Trophoblast cell (in vitro differentiated cells and primary cell): ENCODE results near the gene SNX15.

Experiments
- DNase-seq, 2 donors: peaks; one replicate each; pipeline ENCODE4 v3.0.0-alpha.2; 2016
- H2AFZ ChIP-seq: 2 replicates; pipeline ENCODE4 v1.6.1; 2013; ENCODE audit warnings: low read length, moderate library complexity, mild to moderate bottlenecking; ENCODE audit not compliant: insufficient read depth, poor library complexity
- H2AK5ac ChIP-seq: 2 replicates; pipeline ENCODE4 v1.6.1; 2013; ENCODE audit warnings: mild to moderate bottlenecking, low read length
- H2BK120ac ChIP-seq: 2 replicates; pipeline ENCODE4 v1.6.1; 2013; ENCODE audit warnings: low read length, mild to moderate bottlenecking, moderate library complexity; ENCODE audit not compliant: insufficient read depth, poor library complexity
- H2BK12ac ChIP-seq: 2 replicates; pipeline ENCODE4 v1.6.1; 2013; ENCODE audit warnings: mild to moderate bottlenecking, low read length, moderate library complexity
- H2BK5ac ChIP-seq: 2 replicates; pipeline ENCODE4 v1.6.1; 2013; ENCODE audit warnings: low read length, low read depth, moderate library complexity, mild to moderate bottlenecking; ENCODE audit not compliant: poor library complexity
- H3K14ac ChIP-seq: 2 replicates; pipeline ENCODE4 v1.6.1; 2013; ENCODE audit warnings: mild to moderate bottlenecking, low read length
- H3K18ac ChIP-seq: 2 replicates; pipeline ENCODE4 v1.6.1; 2013; ENCODE audit warnings: mild to moderate bottlenecking, low read length
- H3K23ac ChIP-seq: 2 replicates; pipeline ENCODE4 v1.6.1; 2013; ENCODE audit warnings: low read length
- H3K27ac ChIP-seq: 2 replicates; pipeline ENCODE4 v1.5.1; 2013; ENCODE audit warnings: low read depth, mild to moderate bottlenecking, inconsistent platforms, low read length, moderate library complexity
- H3K27me3 ChIP-seq: 2 replicates; pipeline ENCODE4 v1.6.1; 2013; ENCODE audit warnings: inconsistent platforms, mild to moderate bottlenecking, low read length, moderate library complexity; ENCODE audit not compliant: insufficient read depth
- H3K36me3 ChIP-seq, 2 experiments: 1 replicate in 1 of 2; 2 replicates in 1 of 2; pipeline ENCODE4 v1.6.1; 2013; ENCODE audit warnings: low read length in 2 of 2, mild to moderate bottlenecking in 2 of 2, moderate library complexity in 1 of 2; ENCODE audit not compliant: insufficient read depth in 2 of 2, control insufficient read depth in 1 of 2
- H3K4ac ChIP-seq: 2 replicates; pipeline ENCODE4 v1.6.1; 2013; ENCODE audit warnings: low read depth, mild to moderate bottlenecking, low read length, moderate library complexity
- H3K4me1 ChIP-seq, 2 experiments: 1 replicate in 1 of 2; 2 replicates in 1 of 2; pipeline ENCODE4 v1.6.1; 2013; ENCODE audit warnings: low read length in 2 of 2, mild to moderate bottlenecking in 2 of 2, moderate library complexity in 1 of 2; ENCODE audit not compliant: insufficient read depth in 2 of 2, control insufficient read depth in 1 of 2
- H3K4me2 ChIP-seq: 2 replicates; pipeline ENCODE4 v1.6.1; 2013; ENCODE audit warnings: inconsistent platforms, mild to moderate bottlenecking, low read length, moderate library complexity
- H3K4me3 ChIP-seq: 2 replicates; pipeline ENCODE4 v1.5.1; 2013; ENCODE audit warnings: mild to moderate bottlenecking, low read depth, low read length, inconsistent platforms
- H3K79me1 ChIP-seq: one replicate; pipeline ENCODE4 v1.6.1; 2013; ENCODE audit warnings: low read length
- H3K79me2 ChIP-seq: 2 replicates; pipeline ENCODE4 v1.6.1; 2013; ENCODE audit warnings: low read length, mild to moderate bottlenecking; ENCODE audit not compliant: control insufficient read depth, insufficient read depth, poor library complexity
- H3K9ac ChIP-seq: 2 replicates; pipeline ENCODE4 v1.6.1; 2013; ENCODE audit warnings: mild to moderate bottlenecking, low read length
- H3K9me3 ChIP-seq: 2 replicates; pipeline ENCODE4 v1.6.1; 2013; ENCODE audit warnings: low read depth, mild to moderate bottlenecking, control low read depth, inconsistent platforms, low read length; ENCODE audit not compliant: insufficient read depth
- H4K12ac ChIP-seq: 2 replicates; pipeline ENCODE4 v1.6.1; 2013; ENCODE audit warnings: low read depth, mild to moderate bottlenecking, low read length, moderate library complexity
- H4K8ac ChIP-seq: 2 replicates; pipeline ENCODE4 v1.6.1; 2013; ENCODE audit warnings: low read depth, mild to moderate bottlenecking, low read length, moderate library complexity
- H4K91ac ChIP-seq: one replicate; pipeline ENCODE4 v1.6.1; 2013; ENCODE audit warnings: low read depth, mild to moderate bottlenecking, low read length, moderate library complexity
- WGBS: extraction: QIAGEN DNeasy Blood & Tissue Kit; methylation state at CpG from one replicate; pipeline ENCODE4 v1.1.7; 2013; ENCODE audit warnings: missing lambda C conversion rate; ENCODE audit not compliant: insufficient read length, insufficient coverage; ENCODE audit errors: extremely low coverage; 5-methylcytosine and 5-hydroxymethylcytosine counted together

SNX15 gene

GRCh38 chr11:65042891-65043290 lies 15.7 kb downstream of the SNX15 start:
- H3K79me1 ChIP-seq = peaks cover 9% of the 10 kb centered on the region

GRCh38 chr11:65043881-65044501 lies 16.8 kb downstream of the SNX15 start:
- H3K27me3 ChIP-seq = no peaks in the 10 kb centered on the region
- H3K79me1 ChIP-seq = peaks cover 9% of the 10 kb centered on the region
- H3K4me2 ChIP-seq = no peak overlapping the region
- H3K4me1 ChIP-seq = peaks cover 3 to 4% of the 10 kb centered on the region in 2 experiments
- peak overlapping the region; percentile 29 for H3K18ac ChIP-seq
- H3K4ac ChIP-seq = no peak overlapping the region
- H4K8ac ChIP-seq = no peak overlapping the region
- H4K91ac ChIP-seq = no peak overlapping the region
- no peak overlapping the region for H2AK5ac ChIP-seq
- peaks cover 22% of the 10 kb centered on the region in 2 experiments for H3K36me3 ChIP-seq
- H3K9ac ChIP-seq = no peak overlapping the region
- H2AFZ ChIP-seq = no peak overlapping the region
- H2BK12ac ChIP-seq = no peak overlapping the region
- H4K12ac ChIP-seq = no peak overlapping the region
- no peak overlapping the region for H2BK120ac ChIP-seq
- no peak overlapping the region for H3K4me3 ChIP-seq
- H3K23ac ChIP-seq = no peak overlapping the region
- peak in 1 of 2 donors; percentile 12 for DNase-seq
- H3K9me3 ChIP-seq = peaks cover 1% of the 10 kb centered on the region
- no peak overlapping the region for H2BK5ac ChIP-seq
- no peak overlapping the region for H3K14ac ChIP-seq
- peaks cover 9% of the 10 kb centered on the region for H3K79me2 ChIP-seq
- no CpG with 5 or more reads among the region's 23 CpGs for WGBS
- H3K27ac ChIP-seq = no peak overlapping the region

More at GRCh38 chr11:65042891-65043290, 15.7 kb downstream of the SNX15 start:
- no peak overlapping the region for H2AK5ac ChIP-seq
- no peak overlapping the region for H2BK5ac ChIP-seq
- no peaks in the 10 kb centered on the region for H3K9me3 ChIP-seq
- peaks cover 3 to 4% of the 10 kb centered on the region in 2 experiments for H3K4me1 ChIP-seq
- no peak overlapping the region for H3K4ac ChIP-seq
- no peak overlapping the region for H4K8ac ChIP-seq
- H4K91ac ChIP-seq = no peak overlapping the region
- H3K18ac ChIP-seq = no peak overlapping the region
- DNase-seq = no peak
- H3K4me3 ChIP-seq = no peak overlapping the region
- no CpG with 5 or more reads among the region's 6 CpGs for WGBS
- no peak overlapping the region for H3K23ac ChIP-seq
- no peak overlapping the region for H2BK120ac ChIP-seq
- H3K79me2 ChIP-seq = peaks cover 9% of the 10 kb centered on the region
- no peak overlapping the region for H4K12ac ChIP-seq
- no peak overlapping the region for H2AFZ ChIP-seq
- no peaks in the 10 kb centered on the region for H3K27me3 ChIP-seq
- H3K36me3 ChIP-seq = peaks cover 22 to 27% of the 10 kb centered on the region in 2 experiments
- no peak overlapping the region for H3K9ac ChIP-seq
- no peak overlapping the region for H3K27ac ChIP-seq
- no peak overlapping the region for H3K4me2 ChIP-seq
- no peak overlapping the region for H2BK12ac ChIP-seq
- no peak overlapping the region for H3K14ac ChIP-seq

- Histone ChIP-seq H3K23ac (no peak overlapping the region), H3K9ac (no peak overlapping the region), H3K14ac (no peak overlapping the region), H2BK12ac (no peak overlapping the region), H3K4me2 (no peak overlapping the region), H3K79me1 (peaks cover 9% of the 10 kb centered on the region), H3K4ac (no peak overlapping the region), H3K18ac (no peak overlapping the region), H3K79me2 (peaks cover 9% of the 10 kb centered on the region), H3K4me1 (peaks cover 3 to 4% of the 10 kb centered on the region in 2 experiments), H3K4me3 (no peak overlapping the region), H4K12ac (no peak overlapping the region), H3K36me3 (peaks cover 19% of the 10 kb centered on the region in 2 experiments), H3K27me3 (no peaks in the 10 kb centered on the region), H3K9me3 (peaks cover 1% of the 10 kb centered on the region), H3K27ac (no peak overlapping the region), H2AFZ (no peak overlapping the region), H4K8ac (no peak overlapping the region), H2BK5ac (no peak overlapping the region), H2AK5ac (no peak overlapping the region), H2BK120ac (no peak overlapping the region), H4K91ac (no peak overlapping the region)
- WGBS = no CpG with 5 or more reads among the region's 5 CpGs
- no peak for DNase-seq
These were observed 17.8 kb downstream of the SNX15 start for GRCh38 chr11:65045061-65045460.

GRCh38 chr11:65045728-65046127 lies 18.5 kb downstream of the SNX15 start:
- Histone ChIP-seq H3K4me1 (peaks cover 3 to 4% of the 10 kb centered on the region in 2 experiments), H3K23ac (no peak overlapping the region), H3K18ac (no peak overlapping the region), H3K9me3 (peaks cover 1% of the 10 kb centered on the region), H3K4ac (no peak overlapping the region), H3K36me3 (peaks cover 19% of the 10 kb centered on the region in 2 experiments), H3K79me2 (peaks cover 9% of the 10 kb centered on the region), H4K8ac (no peak overlapping the region), H2BK12ac (no peak overlapping the region), H3K9ac (no peak overlapping the region), H3K14ac (no peak overlapping the region), H3K79me1 (peaks cover 9% of the 10 kb centered on the region), H2AFZ (no peak overlapping the region), H2BK120ac (no peak overlapping the region), H2BK5ac (no peak overlapping the region), H3K4me3 (no peak overlapping the region), H3K4me2 (no peak overlapping the region), H2AK5ac (no peak overlapping the region), H3K27ac (no peak overlapping the region), H4K91ac (no peak overlapping the region), H4K12ac (no peak overlapping the region), H3K27me3 (no peaks in the 10 kb centered on the region)
- WGBS = no CpG with 5 or more reads among the region's 7 CpGs
- no peak for DNase-seq
